ENCODE results near the gene SLC12A8. TPM values are rescaled to one million over a fixed set of nuclear protein-coding genes. Genes with fewer than 3 reads are reported as not detected.
A peak's percentile ranks its signal among the peaks of the same experiment; 100 is the strongest.

Gene SLC12A8
- total and polyA plus RNA-seq, 10 of the 15 experiments (the other 5 are each of a cell fraction or from before 2014, with no cell fraction given): 2.5 to 71.6 (median 50.1) TPM

- no peaks in the 10 kb centered on the region for H3K27me3 ChIP-seq (replicated peaks in 1 of 2; ENCODE audit: control insufficient read depth in 2 of 2, insufficient read depth in 2 of 2, low read length in 1 of 2)
- WGBS (ENCODE audit: insufficient coverage, insufficient replicate concordance, low lambda C conversion rate, missing lambda C conversion rate): 100% methylated on average over 1 of the region's 1 CpG
- H4K20me1 ChIP-seq (ENCODE audit: control insufficient read depth, insufficient read depth): no peaks in the 10 kb centered on the region
- no peak for TF ChIP-seq PAX5 (IDR thresholded peaks at IDR 0.05; ENCODE audit: borderline replicate concordance, low read depth, low read length)
- 0 out of 2 replicates have a peak, but pooled peaks have one; percentile 4 for TF ChIP-seq GABPA (IDR thresholded peaks at IDR 0.05; ENCODE audit: low read depth)
- no peak for TF ChIP-seq PML (IDR thresholded peaks at IDR 0.05; ENCODE audit: low read length)
- no peak for TF ChIP-seq SRF (IDR thresholded peaks at IDR 0.05; ENCODE audit: low read depth in 2 of 2, low read length in 2 of 2)
- TF ChIP-seq E2F4 (IDR thresholded peaks at IDR 0.05; ENCODE audit: low read depth, low read length): no peak
- TF ChIP-seq HDAC6 (IDR thresholded peaks at IDR 0.05; ENCODE audit: unreplicated experiment): no peak
- ChIA-PET CTCF (interaction anchor here (1.1 to 1.9 kb wide), 7 partner anchors 9 to 406 kb away, joined by 3 to 14 read pairs (median 3); no protein-coding TSS in a partner anchor), SMC1A (ENCODE audit: uncharacterized antibody, unreplicated experiment) (interaction anchor here (0.7 to 2.4 kb wide), 20 partner anchors 9 to 255 kb away, joined by 3 to 9 read pairs (median 4); partner anchors contain the start of gene MUC13), POLR2A (interaction anchor here (0.6 to 2.4 kb wide), 7 partner anchors 8 to 333 kb away, joined by 3 to 7 read pairs (median 4); no protein-coding TSS in a partner anchor), RAD21 (ENCODE audit: unreplicated experiment) (interaction anchor here (0.8 to 2.8 kb wide), 6 partner anchors 8 to 184 kb away, joined by 3 to 21 read pairs (median 3); no protein-coding TSS in a partner anchor)
- no peak for ATAC-seq
- FAIRE-seq: no peak
- in situ Hi-C loops (cut with MboI) (no loop called here), intact Hi-C loops (cut with micrococcal nuclease; ENCODE audit: unreplicated experiment) (no loop called here)
- no peak for DNase-seq (ENCODE audit: low read depth, low spot score)
- H3K9ac ChIP-seq (ENCODE audit: control insufficient read depth, insufficient read depth, low read length): no peak overlapping the region
- H3K4me1 ChIP-seq (ENCODE audit: control insufficient read depth, insufficient read depth, low read length): peaks cover 8% of the 10 kb centered on the region
- H3K4me2 ChIP-seq (ENCODE audit: control insufficient read depth, insufficient read depth): no peak overlapping the region
- no peaks in the 10 kb centered on the region; the same call in 2 of the 3 replicates for H3K9me3 ChIP-seq (replicated peaks; ENCODE audit: control insufficient read depth, insufficient read depth, low read length)
- H3K79me2 ChIP-seq (ENCODE audit: control insufficient read depth, insufficient read depth, low read length): no peaks in the 10 kb centered on the region
- BruUV-seq (replicated peaks): no TSS peak
- no peak overlapping the region for H2AFZ ChIP-seq (ENCODE audit: control insufficient read depth, low read depth, low read length)
- H3K4me3 ChIP-seq: no peak overlapping the region
- H3K36me3 ChIP-seq (ENCODE audit: control insufficient read depth in 2 of 2, insufficient read depth in 2 of 2, low read length in 1 of 2): no peaks in the 10 kb centered on the region
- H3K27ac ChIP-seq (ENCODE audit: control insufficient read depth, insufficient read depth): no peak overlapping the region; the same call in 1 of the 2 replicates
These were observed 32.7 kb downstream of the SLC12A8 start for GRCh38 chr3:125179884-125180240.
